ENCODE measurements around the gene CERS4. TPM values are rescaled to one million over a fixed set of nuclear protein-coding genes. Genes with fewer than 3 reads are reported as not detected.
A peak's percentile ranks its signal among the peaks of the same experiment; 100 is the strongest.
"Not testable (repeated sequence)": the region's sequence is repeated elsewhere in the genome, so short reads cannot be mapped to it uniquely, and the experiment has no call there.

CERS4 gene
- total and polyA plus RNA-seq, 2 of the 8 experiments (the other 6 are each of a cell fraction or from before 2014, with no cell fraction given): 88.2 to 179 TPM

- not testable (repeated sequence) for H3K23ac ChIP-seq (ENCODE audit: insufficient read length); H3K36me3 ChIP-seq (ENCODE audit: control insufficient read depth in 2 of 4, insufficient read depth in 4 of 4, low read length in 3 of 4); H3K18ac ChIP-seq (ENCODE audit: extremely low read depth, low read length); H2BK12ac ChIP-seq (ENCODE audit: low read depth, low read length); H2BK15ac ChIP-seq (ENCODE audit: low read length); DNase-seq (ENCODE audit: low read depth in 1 of 2, low spot score in 2 of 2); H3K4me3 ChIP-seq (ENCODE audit: extremely low read depth in 1 of 4, insufficient read depth in 2 of 4, low read depth in 3 of 4, low read length in 4 of 4); H2BK5ac ChIP-seq (ENCODE audit: low read depth, low read length); H3K4ac ChIP-seq (replicated peaks; ENCODE audit: insufficient read length, low read depth, low read length); H3K27me3 ChIP-seq (replicated peaks in 1 of 4; ENCODE audit: control insufficient read depth in 3 of 4, extremely low read depth in 1 of 4, insufficient read depth in 3 of 4, low read length in 3 of 4); H2AFZ ChIP-seq (ENCODE audit: low read length); H3K27ac ChIP-seq (ENCODE audit: low read depth, low read length); H3K4me2 ChIP-seq (ENCODE audit: insufficient read depth in 1 of 2, low read depth in 2 of 2, low read length in 2 of 2); H4K5ac ChIP-seq (ENCODE audit: insufficient read length, low read depth, low read length); H3K14ac ChIP-seq (ENCODE audit: insufficient read length); H4K8ac ChIP-seq (ENCODE audit: extremely low read depth, insufficient read depth, low read length); H3K9ac ChIP-seq (replicated peaks in 1 of 4; ENCODE audit: extremely low read depth in 1 of 4, low read depth in 3 of 4, low read length in 3 of 4); H3K9me3 ChIP-seq (ENCODE audit: insufficient read depth in 2 of 2, low read depth in 1 of 2, low read length in 1 of 2); H3K56ac ChIP-seq (replicated peaks; ENCODE audit: insufficient read length, low read depth, low read length); FAIRE-seq
- Histone ChIP-seq H2AK5ac (ENCODE audit: low read depth, low read length) (peak overlapping the region; percentile 33; the same call in 1 of the 2 replicates), H4K91ac (replicated peaks; ENCODE audit: insufficient read length, low read length) (peak overlapping the region; percentile 65), H3K79me2 (ENCODE audit: control insufficient read depth in 1 of 2, insufficient read depth in 2 of 2, low read length in 2 of 2) (peaks cover 8 to 28% of the 10 kb centered on the region in 2 experiments; a peak in 3 of 4 replicates), H2BK20ac (ENCODE audit: low read length) (0 out of 2 replicates have a peak overlapping the region, but pooled peaks have one; percentile 95), H3K79me1 (ENCODE audit: low read depth, low read length) (peaks cover 16% of the 10 kb centered on the region), H2BK120ac (replicated peaks; ENCODE audit: low read depth, low read length) (peak overlapping the region; percentile 22), H3K23me2 (ENCODE audit: low read depth, low read length) (peaks cover 18% of the 10 kb centered on the region), H3K4me1 (replicated peaks in 1 of 4; ENCODE audit: control insufficient read depth in 3 of 4, insufficient read depth in 4 of 4, low read length in 3 of 4) (peaks cover 6 to 34% (median 23%) of the 10 kb centered on the region in 4 experiments), H4K20me1 (replicated peaks in 1 of 2; ENCODE audit: control insufficient read depth in 1 of 2, insufficient read depth in 2 of 2, low read length in 2 of 2) (peaks cover 7 to 14% of the 10 kb centered on the region in 2 experiments)
- POLR2A ChIA-PET (ENCODE audit: partially characterized antibody): interaction anchor here (1.0 to 2.5 kb wide), 3 partner anchors 9 to 48 kb away, joined by 3 to 6 read pairs (median 3); no protein-coding TSS in a partner anchor
- 83% methylated on average over 7 of the region's 7 CpGs; no CpG with 5 or more reads in 1 of the 2 experiments for WGBS, 2 experiments (ENCODE audit: extremely low coverage in 1 of 2, insufficient coverage in 1 of 2, insufficient read length in 1 of 2, insufficient replicate concordance in 2 of 2, low coverage in 1 of 2, low lambda C conversion rate in 2 of 2, missing lambda C conversion rate in 1 of 2)
- CTCF ChIA-PET (ENCODE audit: partially characterized antibody): interaction anchor here (2.9 kb wide), 1 partner anchor 49 kb away, joined by 11 read pairs; no protein-coding TSS in a partner anchor
Observed at GRCh38 chr19:8207326-8207725, 1.8 kb upstream of the CERS4 start.
